Endothelial cell (in vitro differentiated cells): Measurements from ENCODE around the gene CD320. TPM values are rescaled to one million over a fixed set of nuclear protein-coding genes. Genes with fewer than 3 reads are reported as not detected.
A peak's percentile ranks its signal among the peaks of the same experiment; 100 is the strongest.

ENCODE experiments used
- DNase-seq: peaks from one replicate; pipeline ENCODE4 v3.0.0; 2021; ENCODE audit warnings: low spot score
- H3K27ac Mint-ChIP-seq: one replicate; pipeline ENCODE4 v1.8.0; 2021; ENCODE audit warnings: mixed read lengths, inconsistent platforms; ENCODE audit not compliant: unreplicated experiment
- H3K27me3 Mint-ChIP-seq: one replicate; pipeline ENCODE4 v1.8.0; 2021; ENCODE audit warnings: mild to moderate bottlenecking, moderate library complexity, mixed read lengths, inconsistent platforms; ENCODE audit not compliant: unreplicated experiment
- H3K36me3 Mint-ChIP-seq: one replicate; pipeline ENCODE4 v1.8.0; 2021; ENCODE audit warnings: mild to moderate bottlenecking, low read depth, mixed read lengths, inconsistent platforms; ENCODE audit not compliant: unreplicated experiment
- H3K4me1 Mint-ChIP-seq: one replicate; pipeline ENCODE4 v1.8.0; 2021; ENCODE audit warnings: mild to moderate bottlenecking, mixed read lengths, inconsistent platforms; ENCODE audit not compliant: unreplicated experiment
- H3K4me3 Mint-ChIP-seq: one replicate; pipeline ENCODE4 v1.8.0; 2021; ENCODE audit warnings: mild to moderate bottlenecking, mixed read lengths, inconsistent platforms; ENCODE audit not compliant: unreplicated experiment
- H3K9me3 Mint-ChIP-seq: one replicate; pipeline ENCODE4 v1.8.0; 2021; ENCODE audit warnings: mixed read lengths, inconsistent platforms; ENCODE audit not compliant: unreplicated experiment
- total RNA-seq: library from RNA; stranded (reverse); fragmentation: NEBNext Ultra II Directional; extraction: Animal tissue kit (Norgen Biotek cat#: 25700); gene quantifications from one replicate; pipeline ENCODE4 v1.2.1, GENCODE V29; 2021; ENCODE audit not compliant: unreplicated experiment
- TF ChIP-seq, protein P1 (sequence below): fragments of 200-600 bp; sonication (generic); IDR thresholded peaks from one replicate; pipeline ENCODE4 v1.5.0; 2021; ENCODE audit warnings: antibody characterized with exemption; ENCODE audit not compliant: unreplicated experiment

Gene CD320
- total RNA-seq, 1 donor from 2014 or later = 111 TPM

DNA sequence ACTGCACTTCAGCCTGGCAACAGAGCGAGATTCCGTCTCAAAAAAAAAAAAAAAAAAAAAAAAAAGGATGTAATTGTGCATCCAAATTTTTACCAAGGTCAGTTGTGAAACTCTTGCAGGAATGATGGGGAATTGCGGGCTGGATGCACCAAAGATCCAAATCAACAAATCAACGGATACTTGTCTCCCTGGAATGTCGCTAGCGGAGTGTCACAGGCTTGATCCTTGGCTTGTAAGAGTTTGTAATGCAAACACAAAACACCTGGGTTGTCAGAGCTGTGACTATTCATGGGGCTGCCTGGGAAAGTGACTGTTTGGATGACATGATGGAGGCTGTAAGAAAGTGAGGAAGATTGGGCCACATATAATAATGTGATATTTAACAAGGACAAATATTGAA lies 30.7 kb upstream of the CD320 start:
- H3K4me1 Mint-ChIP-seq = peaks cover 42% of the 10 kb centered on the region
- TF ChIP-seq, protein P1, sequence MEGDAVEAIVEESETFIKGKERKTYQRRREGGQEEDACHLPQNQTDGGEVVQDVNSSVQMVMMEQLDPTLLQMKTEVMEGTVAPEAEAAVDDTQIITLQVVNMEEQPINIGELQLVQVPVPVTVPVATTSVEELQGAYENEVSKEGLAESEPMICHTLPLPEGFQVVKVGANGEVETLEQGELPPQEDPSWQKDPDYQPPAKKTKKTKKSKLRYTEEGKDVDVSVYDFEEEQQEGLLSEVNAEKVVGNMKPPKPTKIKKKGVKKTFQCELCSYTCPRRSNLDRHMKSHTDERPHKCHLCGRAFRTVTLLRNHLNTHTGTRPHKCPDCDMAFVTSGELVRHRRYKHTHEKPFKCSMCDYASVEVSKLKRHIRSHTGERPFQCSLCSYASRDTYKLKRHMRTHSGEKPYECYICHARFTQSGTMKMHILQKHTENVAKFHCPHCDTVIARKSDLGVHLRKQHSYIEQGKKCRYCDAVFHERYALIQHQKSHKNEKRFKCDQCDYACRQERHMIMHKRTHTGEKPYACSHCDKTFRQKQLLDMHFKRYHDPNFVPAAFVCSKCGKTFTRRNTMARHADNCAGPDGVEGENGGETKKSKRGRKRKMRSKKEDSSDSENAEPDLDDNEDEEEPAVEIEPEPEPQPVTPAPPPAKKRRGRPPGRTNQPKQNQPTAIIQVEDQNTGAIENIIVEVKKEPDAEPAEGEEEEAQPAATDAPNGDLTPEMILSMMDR = no peak

GRCh38 chr19:8337728-8338127 lies 29.6 kb upstream of the CD320 start:
- Mint-ChIP-seq H3K27me3 (peaks cover 12% of the 10 kb centered on the region), H3K4me1 (peaks cover 42% of the 10 kb centered on the region), H3K9me3 (no peaks in the 10 kb centered on the region)

More for the DNA sequence above, 30.7 kb upstream of the CD320 start:
- Mint-ChIP-seq H3K4me3 (peak overlapping the region; percentile 88), H3K36me3 (peaks cover 19% of the 10 kb centered on the region), H3K27ac (no peak overlapping the region), H3K9me3 (no peaks in the 10 kb centered on the region), H3K27me3 (peaks cover 18% of the 10 kb centered on the region)
- DNase-seq = no peak

DNA sequence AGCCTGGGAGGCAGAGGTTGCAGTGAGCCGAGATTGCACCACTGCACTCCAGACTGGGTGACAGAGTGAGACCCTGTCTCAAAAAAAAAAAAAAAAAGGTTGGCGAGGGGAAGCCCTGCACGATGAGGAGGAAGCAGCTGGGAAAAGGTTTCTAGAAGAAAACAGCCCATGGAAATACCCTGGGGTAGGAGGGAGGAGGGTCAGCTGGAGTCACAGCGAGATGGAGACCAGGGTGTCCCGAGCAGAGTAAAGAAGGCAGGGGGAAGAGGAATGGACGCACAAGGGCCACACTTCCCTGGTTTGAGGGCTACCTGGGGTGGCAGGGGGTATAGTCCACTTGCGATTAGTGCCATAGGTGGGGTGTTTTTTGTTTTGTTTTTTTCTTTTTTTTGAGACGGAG lies 28.5 kb upstream of the CD320 start:
- Mint-ChIP-seq H3K27me3 (peaks cover 15% of the 10 kb centered on the region), H3K36me3 (peaks cover 19% of the 10 kb centered on the region)
- no peak for DNase-seq

More at GRCh38 chr19:8337728-8338127, 29.6 kb upstream of the CD320 start:
- no peak for DNase-seq
- Mint-ChIP-seq H3K36me3 (peaks cover 19% of the 10 kb centered on the region), H3K4me3 (peak overlapping the region; percentile 67), H3K27ac (peak overlapping the region; percentile 70)
- TF ChIP-seq, protein P1 = no peak

GRCh38 chr19:8336072-8336569 lies 28.0 kb upstream of the CD320 start:
- DNase-seq = no peak

More for the DNA sequence above, 28.5 kb upstream of the CD320 start:
- TF ChIP-seq, protein P1 = no peak
- Mint-ChIP-seq H3K4me3 (no peak overlapping the region), H3K4me1 (peaks cover 38% of the 10 kb centered on the region), H3K27ac (no peak overlapping the region), H3K9me3 (no peaks in the 10 kb centered on the region)

More at GRCh38 chr19:8336072-8336569, 28.0 kb upstream of the CD320 start:
- Mint-ChIP-seq H3K9me3 (no peaks in the 10 kb centered on the region), H3K36me3 (peaks cover 19% of the 10 kb centered on the region), H3K4me3 (peak overlapping the region; percentile 66), H3K27me3 (peaks cover 15% of the 10 kb centered on the region), H3K4me1 (peaks cover 35% of the 10 kb centered on the region), H3K27ac (no peak overlapping the region)
- TF ChIP-seq, protein P1 = no peak
